Activated naive CD4-positive, alpha-beta T cell treated with anti-CD3 and anti-CD28 coated beads, Interleukin-2, amount 50 U/mL, for 16 hours (primary cell): ENCODE results near the gene EFHD1.
"Not testable (repeated sequence)": the region's sequence is repeated elsewhere in the genome, so short reads cannot be mapped to it uniquely, and the experiment has no call there.

Source experiments
- DNase-seq: peaks from one replicate; pipeline ENCODE4 v3.0.0-alpha.2; 2020

The EFHD1 gene

GRCh38 chr2:232622563-232622962 lies 10.8 kb upstream of the EFHD1 start:
- DNase-seq = no peak

GRCh38 chr2:232623768-232624765 lies 9.3 kb upstream of the EFHD1 start:
- DNase-seq = no peak

GRCh38 chr2:232626584-232626983 lies 6.8 kb upstream of the EFHD1 start:
- no peak for DNase-seq

GRCh38 chr2:232628466-232629128 lies 4.8 kb upstream of the EFHD1 start:
- no peak for DNase-seq

GRCh38 chr2:232629129-232629475 lies 4.3 kb upstream of the EFHD1 start:
- DNase-seq = no peak

- no peak for DNase-seq
Observed at GRCh38 chr2:232632229-232632903, 1.0 kb upstream of the EFHD1 start.

GRCh38 chr2:232632904-232633412 lies 446 bp upstream of the EFHD1 start:
- no peak for DNase-seq

GRCh38 chr2:232634206-232635150 lies 1.1 kb downstream of the EFHD1 start:
- no peak for DNase-seq

DNA sequence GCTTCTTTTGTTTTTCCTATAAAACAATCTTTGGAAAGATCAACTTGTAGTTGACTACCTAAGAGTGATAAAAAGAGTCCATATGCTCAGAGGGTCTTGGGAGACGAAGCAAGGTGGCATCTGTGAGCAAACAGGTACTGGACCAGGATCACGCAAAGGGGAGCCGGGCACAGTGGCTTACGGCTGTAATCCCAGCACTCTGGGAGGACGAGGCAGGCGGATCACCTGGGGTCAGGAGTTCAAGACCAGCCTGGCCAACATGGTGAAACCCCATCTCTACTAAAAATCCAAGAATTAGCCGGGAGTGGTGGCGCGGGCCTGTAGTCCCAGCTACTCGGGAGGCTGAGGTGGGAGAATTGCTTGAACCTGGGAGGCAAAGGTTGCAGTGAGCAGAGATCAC lies 2.0 kb downstream of the EFHD1 start:
- not testable (repeated sequence) for DNase-seq

DNA sequence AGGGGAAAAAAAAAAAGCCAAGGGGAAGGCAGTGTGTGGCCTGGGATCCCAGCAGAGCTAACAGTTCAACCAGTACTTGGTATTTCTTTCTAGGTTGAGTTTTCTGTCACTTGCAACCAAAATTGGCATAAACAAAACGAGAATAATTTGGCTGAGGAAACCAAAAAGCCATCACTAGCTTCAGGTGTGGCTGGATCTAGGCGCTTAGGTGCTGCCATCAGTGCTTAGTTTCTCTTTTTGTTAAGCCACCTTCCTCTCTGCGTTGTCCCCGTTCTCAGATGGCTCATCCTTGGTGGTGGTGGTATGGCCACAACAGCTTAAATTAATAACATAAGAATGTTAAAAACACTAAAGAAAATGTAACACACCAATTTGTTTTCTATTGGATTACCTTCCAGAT lies 2.4 kb downstream of the EFHD1 start:
- DNase-seq = no peak

DNA sequence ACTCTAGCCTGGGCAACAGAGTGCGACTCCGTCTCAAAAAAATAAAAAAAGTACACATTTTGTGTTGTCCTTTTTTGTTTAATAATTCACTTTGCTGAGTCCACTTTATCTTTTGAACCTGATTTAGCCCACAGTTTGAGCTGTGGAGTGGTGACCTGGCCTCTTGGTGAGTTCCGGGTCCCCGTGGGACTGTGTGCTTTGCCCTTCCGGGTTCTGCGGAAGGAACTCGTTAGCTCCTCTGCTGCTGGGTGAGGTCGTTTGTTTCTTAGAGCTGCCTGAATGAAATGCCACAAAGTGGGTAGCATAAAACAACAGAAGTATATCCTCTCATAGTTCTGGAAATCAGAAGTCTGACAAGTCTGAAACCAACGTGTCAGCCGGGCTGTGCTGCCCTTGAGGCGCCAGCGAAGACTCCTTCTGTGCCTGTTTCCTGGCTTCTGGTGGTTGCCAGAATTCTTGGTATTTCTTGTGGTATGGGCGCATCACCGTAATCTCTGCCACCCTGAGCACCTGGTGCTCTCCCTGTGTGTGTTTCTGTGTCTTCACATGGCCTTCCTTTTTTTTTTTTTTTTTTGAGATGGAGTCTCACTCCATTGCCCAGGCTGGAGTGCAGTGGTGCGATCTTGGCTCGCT lies 3.5 kb downstream of the EFHD1 start:
- DNase-seq = no peak

- DNase-seq = no peak
Observed at GRCh38 chr2:232637866-232638583, 4.6 kb downstream of the EFHD1 start.

DNA sequence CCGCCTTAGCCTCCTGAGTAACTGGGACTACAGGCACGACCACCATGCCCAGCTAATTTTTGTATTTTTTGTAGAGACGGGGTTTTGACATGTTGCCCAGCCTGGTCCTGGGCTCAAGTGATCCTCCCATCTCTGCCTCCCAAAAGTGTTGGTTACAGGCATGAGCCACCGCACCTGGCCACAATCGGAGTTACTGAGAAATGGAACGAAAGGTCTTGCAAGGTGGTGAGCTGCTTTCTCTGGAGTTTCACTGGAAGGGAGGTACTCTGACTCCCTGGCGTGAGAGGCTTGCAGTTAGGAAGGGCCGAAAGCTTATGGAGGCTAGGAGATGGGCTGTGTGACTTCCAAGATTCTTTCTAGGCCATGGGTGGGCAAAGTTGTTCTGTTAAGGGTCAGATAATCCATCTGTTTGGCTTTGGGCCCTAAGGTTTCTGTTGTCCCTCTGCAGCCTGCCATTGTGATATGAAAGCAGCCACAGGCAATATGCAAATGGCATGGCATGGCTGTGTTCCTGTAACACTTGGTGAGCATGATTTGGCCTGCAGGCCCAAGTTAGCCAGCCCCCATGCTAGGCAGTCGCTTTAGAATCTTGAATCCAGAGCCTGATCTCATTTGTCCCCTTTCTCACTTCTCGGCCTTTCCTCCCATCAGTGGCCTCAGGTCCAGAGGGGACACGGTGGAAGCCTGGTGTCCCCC lies 7.9 kb downstream of the EFHD1 start:
- DNase-seq = no peak

DNA sequence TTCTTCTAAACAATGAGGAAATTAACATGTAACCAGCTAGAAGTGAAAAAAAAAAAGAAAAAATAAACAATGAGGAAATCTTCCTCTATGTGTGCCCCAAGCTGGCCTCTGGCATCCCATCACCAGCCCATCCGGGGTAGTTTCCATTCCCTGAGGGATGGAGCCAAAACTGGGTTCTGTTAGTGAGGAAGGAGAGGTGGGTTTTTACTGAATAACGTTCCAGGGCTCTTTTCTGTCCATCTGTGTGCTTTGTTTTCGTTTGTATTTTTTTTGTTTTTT lies 9.7 kb downstream of the EFHD1 start:
- no peak for DNase-seq

- DNase-seq = no peak
Observed at GRCh38 chr2:232643813-232644347, 10.5 kb downstream of the EFHD1 start.

DNA sequence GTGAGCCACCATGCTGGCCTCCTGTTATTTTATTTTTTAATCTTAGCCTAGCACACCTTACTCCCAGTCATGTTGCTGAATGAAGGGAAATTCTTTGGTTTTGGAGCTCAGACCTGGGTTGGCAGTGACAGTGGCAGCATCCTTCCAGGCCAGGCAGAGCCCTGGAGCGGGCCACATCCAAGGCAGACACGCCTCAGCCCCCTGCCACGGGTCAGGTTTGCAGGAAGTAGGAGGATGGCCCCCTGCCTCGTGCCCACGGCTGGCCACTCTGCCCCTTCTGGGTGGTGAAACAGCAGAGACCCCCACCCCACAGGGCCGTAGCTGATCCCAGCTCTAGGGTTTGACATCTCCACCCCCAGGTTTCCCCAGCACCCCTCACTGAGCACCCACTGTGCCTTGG lies 11.7 kb downstream of the EFHD1 start:
- no peak for DNase-seq

DNA sequence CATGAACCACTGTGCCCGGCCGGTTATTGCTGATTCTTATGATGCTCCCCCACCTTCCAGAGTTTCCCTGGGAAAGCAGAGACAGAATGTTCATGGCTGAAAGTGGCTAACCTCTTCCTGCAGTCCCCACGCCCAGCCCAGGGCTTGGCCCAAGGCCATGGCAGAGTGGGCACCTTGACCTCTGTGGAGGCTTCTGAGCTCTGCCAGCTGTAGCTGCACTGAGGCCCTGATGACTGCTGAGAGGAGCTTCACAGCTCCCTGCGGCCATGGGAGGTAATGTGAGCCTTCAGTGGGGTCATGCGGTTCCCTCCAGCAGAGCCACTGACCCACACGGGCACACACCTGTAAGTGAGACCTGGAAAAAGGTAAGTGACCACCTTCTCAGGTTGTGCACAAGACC lies 13.3 kb downstream of the EFHD1 start:
- no peak for DNase-seq

- no peak for DNase-seq
Observed at GRCh38 chr2:232647261-232647660, 13.9 kb downstream of the EFHD1 start.

DNA sequence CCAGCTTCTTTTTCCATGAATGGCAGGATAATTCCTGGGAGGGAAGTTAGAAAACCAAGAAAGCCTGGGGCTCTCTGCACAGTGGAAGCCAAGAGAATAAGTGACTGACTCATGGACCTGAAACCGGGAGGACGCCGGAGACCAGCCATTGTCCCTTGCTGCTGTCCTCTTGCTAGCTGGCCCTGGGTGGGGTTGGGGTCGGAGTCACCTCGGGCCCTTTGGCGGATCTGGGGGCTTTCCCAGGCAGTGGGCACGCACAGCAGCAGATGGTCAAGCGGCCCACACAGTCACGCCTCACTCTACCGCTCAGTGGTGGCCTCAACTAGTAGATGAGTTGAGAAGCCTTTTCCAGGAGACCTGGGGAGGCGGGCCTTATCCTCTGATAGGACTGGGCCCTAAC lies 15.6 kb downstream of the EFHD1 start:
- DNase-seq = no peak

DNA sequence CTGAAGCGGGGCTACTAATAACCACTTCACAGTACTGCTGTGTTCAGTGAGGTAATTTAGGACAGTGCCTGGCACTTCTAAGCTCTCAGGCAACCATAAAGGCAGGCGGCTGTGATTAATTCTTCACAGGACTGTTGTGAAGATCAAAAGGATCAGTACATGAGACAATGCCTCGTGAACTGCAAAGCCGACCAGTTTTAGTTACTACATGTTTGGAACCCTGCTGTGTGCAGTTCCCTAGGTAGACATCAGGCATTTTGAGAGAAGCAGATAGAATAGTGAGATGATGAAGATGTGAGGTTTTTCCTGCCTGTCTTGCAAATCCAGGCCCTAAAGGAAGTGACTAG lies 19.1 kb downstream of the EFHD1 start:
- DNase-seq = no peak

- DNase-seq = no peak
Observed at GRCh38 chr2:232653441-232653840, 20.0 kb downstream of the EFHD1 start.
